ENCODE results near the gene PHLDB2. TPM values are rescaled to one million over a fixed set of nuclear protein-coding genes. Genes with fewer than 3 reads are reported as not detected.

Gene PHLDB2
- polyA plus RNA-seq, 6 donors from 2014 or later, result 2.1 to 6.7 (median 4.5) TPM

DNA sequence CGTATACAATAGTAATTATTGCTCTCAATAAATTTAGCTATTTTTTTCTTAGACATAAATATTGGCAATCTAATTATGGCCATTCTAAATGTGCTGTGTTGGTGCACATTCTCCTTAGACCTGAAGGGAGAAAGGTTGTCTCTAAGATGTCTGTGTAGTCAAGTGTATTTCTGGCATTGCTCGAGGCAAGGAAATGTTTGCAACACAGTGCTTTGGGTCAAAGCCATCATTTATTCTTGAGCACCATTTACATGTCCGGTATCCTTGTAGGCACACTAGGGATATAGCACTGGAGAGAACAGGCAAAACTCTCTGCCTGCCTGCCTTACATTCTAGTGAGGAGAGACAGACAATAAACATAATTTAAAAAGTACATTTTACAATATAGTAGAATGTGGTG lies 2.6 kb upstream of the PHLDB2 start:
- ATAC-seq (ENCODE audit: low read depth in 2 of 2) (no peak), DNase-seq (no peak)
- no peaks in the 10 kb centered on the region for H3K9me3 Mint-ChIP-seq
- peak overlapping the region in 3 of 8 donors; percentile 1 to 98 (median 52) for H3K4me3 Mint-ChIP-seq
- H3K27ac Mint-ChIP-seq, result peak overlapping the region in 1 of 6 donors; percentile 0
- H3K27me3 Mint-ChIP-seq, result peaks cover 4 to 14% (median 7%) of the 10 kb centered on the region in 3 donors
- H3K36me3 Mint-ChIP-seq, result no peaks in the 10 kb centered on the region
- peaks cover 10 to 32% (median 23%) of the 10 kb centered on the region in 3 donors for H3K4me1 Mint-ChIP-seq

DNA sequence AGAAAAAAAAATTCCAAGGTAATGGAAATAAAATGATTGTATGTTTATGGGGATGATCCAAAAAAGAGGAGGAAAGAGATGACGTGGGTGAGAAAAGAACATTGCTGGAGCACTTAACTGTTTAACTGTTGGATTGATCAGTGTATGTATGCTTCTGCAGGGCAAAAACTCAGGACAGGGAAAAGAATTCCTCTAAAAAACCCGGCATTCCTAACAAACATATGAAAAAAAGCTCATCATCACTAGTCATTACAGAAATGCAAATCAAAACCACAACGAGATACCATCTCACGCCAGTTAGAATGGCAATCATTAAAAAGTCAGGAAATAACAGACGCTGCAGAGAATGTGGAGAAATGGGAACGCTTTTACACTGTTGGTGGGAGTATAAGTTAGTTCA lies 1.6 kb upstream of the PHLDB2 start:
- DNase-seq (no peak), ATAC-seq (ENCODE audit: low read depth in 2 of 2) (no peak)
- Mint-ChIP-seq H3K4me3 (peak overlapping the region in 5 of 8 donors; percentile 1 to 98 (median 22)), H3K27me3 (peaks cover 4 to 14% (median 7%) of the 10 kb centered on the region in 3 donors), H3K27ac (peak overlapping the region in 1 of 6 donors; percentile 44), H3K4me1 (peaks cover 10 to 26% (median 23%) of the 10 kb centered on the region in 3 donors), H3K36me3 (no peaks in the 10 kb centered on the region), H3K9me3 (no peaks in the 10 kb centered on the region)

GRCh38 chr3:111858642-111859041 lies 423 bp upstream of the PHLDB2 start:
- peak overlapping the region; percentile 45 to 98 (median 82) for H3K27ac Mint-ChIP-seq
- H3K4me3 Mint-ChIP-seq, result peak overlapping the region; percentile 97 to 99 (median 98)
- no peaks in the 10 kb centered on the region for H3K9me3 Mint-ChIP-seq
- ATAC-seq (ENCODE audit: low read depth in 2 of 2) (no peak), DNase-seq (no peak)
- H3K4me1 Mint-ChIP-seq, result peaks cover 10 to 26% (median 23%) of the 10 kb centered on the region in 3 donors
- H3K36me3 Mint-ChIP-seq, result no peaks in the 10 kb centered on the region
- peaks cover 4 to 14% (median 7%) of the 10 kb centered on the region in 3 donors for H3K27me3 Mint-ChIP-seq

- Mint-ChIP-seq H3K27ac (peak overlapping the region; percentile 93 to 98 (median 95)), H3K27me3 (peaks cover 0 to 14% (median 7%) of the 10 kb centered on the region in 3 donors), H3K4me1 (peaks cover 10 to 26% (median 23%) of the 10 kb centered on the region in 3 donors), H3K36me3 (no peaks in the 10 kb centered on the region), H3K9me3 (no peaks in the 10 kb centered on the region), H3K4me3 (peak overlapping the region; percentile 97 to 99 (median 98))
- DNase-seq (peak; percentile 75), ATAC-seq (ENCODE audit: low read depth in 2 of 2) (peak; percentile 64 to 65)
Observed at GRCh38 chr3:111859974-111860859, 1.2 kb downstream of the PHLDB2 start.

DNA sequence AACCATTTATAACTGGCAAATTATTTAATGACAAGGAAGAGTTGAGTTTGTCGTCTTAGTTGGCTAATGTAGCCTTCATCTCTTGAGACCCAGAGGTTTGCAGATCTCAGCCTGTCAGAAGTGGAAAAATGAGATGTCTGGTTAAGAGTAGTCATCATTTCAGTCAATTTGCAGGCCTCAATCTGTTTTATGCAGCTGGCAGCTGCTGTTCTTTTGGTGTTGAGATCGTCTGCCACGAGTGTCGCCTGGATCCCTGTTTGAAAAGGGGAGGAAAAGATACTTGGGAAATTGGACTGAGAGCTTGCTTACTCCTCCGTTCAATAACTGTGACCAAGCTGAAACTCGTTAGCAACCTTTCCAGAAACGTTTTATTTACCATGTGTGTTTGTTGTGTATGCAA lies 2.3 kb downstream of the PHLDB2 start:
- ATAC-seq (ENCODE audit: low read depth in 2 of 2), result no peak
- no peaks in the 10 kb centered on the region for H3K9me3 Mint-ChIP-seq
- H3K4me1 Mint-ChIP-seq, result peaks cover 10 to 26% (median 23%) of the 10 kb centered on the region in 3 donors
- H3K27me3 Mint-ChIP-seq, result peaks cover 0 to 14% (median 7%) of the 10 kb centered on the region in 3 donors
- peak overlapping the region in 6 of 8 donors; percentile 9 to 98 (median 98) for H3K4me3 Mint-ChIP-seq
- no peak for DNase-seq
- H3K27ac Mint-ChIP-seq, result peak overlapping the region in 1 of 6 donors; percentile 45
- H3K36me3 Mint-ChIP-seq, result no peaks in the 10 kb centered on the region

GRCh38 chr3:111862415-111862814 lies 3.4 kb downstream of the PHLDB2 start:
- peaks cover 0 to 5% (median 4%) of the 10 kb centered on the region in 3 donors for H3K27me3 Mint-ChIP-seq

DNA sequence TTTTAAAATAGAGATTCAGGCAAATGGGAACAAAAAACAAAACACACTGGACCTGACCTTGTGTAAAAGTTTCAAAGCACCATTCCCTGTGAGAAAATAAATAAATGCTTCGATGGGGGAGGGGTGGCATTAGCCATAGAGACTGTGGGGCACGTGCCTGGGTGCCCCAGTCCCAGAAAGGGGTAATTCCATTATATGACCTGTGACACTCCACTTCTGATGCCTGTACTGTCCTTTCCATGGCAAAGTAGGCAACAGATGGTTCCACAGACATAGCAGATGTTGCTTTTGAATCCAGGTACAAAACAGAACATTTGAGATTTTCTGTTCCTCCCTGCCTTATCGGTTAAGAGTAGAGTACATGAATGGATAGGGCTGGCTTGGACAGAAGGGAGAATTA lies 3.9 kb downstream of the PHLDB2 start:
- Mint-ChIP-seq H3K27ac (peak overlapping the region in 2 of 6 donors; percentile 6 to 34), H3K4me3 (peak overlapping the region in 1 of 8 donors; percentile 98), H3K36me3 (no peaks in the 10 kb centered on the region), H3K27me3 (no peaks in the 10 kb centered on the region), H3K4me1 (peaks cover 10 to 27% (median 24%) of the 10 kb centered on the region in 3 donors), H3K9me3 (no peaks in the 10 kb centered on the region)
- DNase-seq (no peak), ATAC-seq (ENCODE audit: low read depth in 2 of 2) (no peak)

More at GRCh38 chr3:111862415-111862814, 3.4 kb downstream of the PHLDB2 start:
- H3K36me3 Mint-ChIP-seq, result no peaks in the 10 kb centered on the region
- peak overlapping the region in 1 of 8 donors; percentile 98 for H3K4me3 Mint-ChIP-seq
- no peak for DNase-seq
- H3K9me3 Mint-ChIP-seq, result no peaks in the 10 kb centered on the region
- H3K4me1 Mint-ChIP-seq, result peaks cover 10 to 26% (median 23%) of the 10 kb centered on the region in 3 donors
- H3K27ac Mint-ChIP-seq, result peak overlapping the region in 1 of 6 donors; percentile 6
- ATAC-seq (ENCODE audit: low read depth in 2 of 2), result no peak

DNA sequence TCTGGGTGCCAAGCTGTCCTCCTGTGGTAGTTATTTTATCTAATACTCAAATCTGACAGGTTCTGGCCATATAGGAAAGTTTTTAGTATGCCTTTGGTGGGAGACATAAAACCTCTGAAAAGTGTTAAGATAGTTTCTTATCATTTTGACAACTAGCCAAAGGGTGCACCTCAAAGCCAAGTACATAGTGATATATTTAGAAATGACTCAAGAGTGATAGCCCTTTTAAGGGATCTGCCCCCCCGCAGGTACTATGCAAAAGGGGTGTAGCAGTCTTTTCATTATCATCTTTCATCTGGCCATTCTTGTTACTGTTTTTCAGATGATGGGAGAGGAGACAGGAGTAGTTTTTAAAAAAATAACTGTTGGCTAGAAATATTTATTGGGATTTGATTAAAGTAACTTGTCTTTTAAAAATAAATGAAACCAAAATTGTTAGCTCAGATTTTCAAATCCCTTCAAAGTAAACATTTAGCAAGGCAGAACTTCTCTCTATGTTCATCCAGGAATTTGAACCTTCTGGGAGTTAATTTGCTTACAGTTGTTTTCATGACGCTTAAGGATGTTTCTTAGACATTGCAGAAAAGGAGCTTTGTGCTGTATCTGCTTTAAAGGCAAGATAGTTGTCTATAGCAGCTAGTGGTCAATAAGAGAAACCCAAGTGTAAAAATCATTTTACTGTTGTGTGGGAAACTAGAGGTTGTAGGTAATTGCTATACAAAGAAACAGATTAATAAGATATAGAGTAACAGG lies 5.1 kb downstream of the PHLDB2 start:
- Mint-ChIP-seq H3K36me3 (no peaks in the 10 kb centered on the region), H3K9me3 (no peaks in the 10 kb centered on the region), H3K4me3 (no peak overlapping the region), H3K4me1 (peaks cover 13 to 25% (median 21%) of the 10 kb centered on the region in 3 donors), H3K27me3 (no peaks in the 10 kb centered on the region), H3K27ac (no peak overlapping the region)
- ATAC-seq (ENCODE audit: low read depth in 2 of 2) (no peak), DNase-seq (no peak)

- Mint-ChIP-seq H3K27ac (no peak overlapping the region), H3K9me3 (no peaks in the 10 kb centered on the region), H3K4me1 (peaks cover 17 to 19% (median 18%) of the 10 kb centered on the region in 3 donors), H3K27me3 (no peaks in the 10 kb centered on the region), H3K4me3 (peak overlapping the region in 1 of 8 donors; percentile 32), H3K36me3 (no peaks in the 10 kb centered on the region)
- ATAC-seq (ENCODE audit: low read depth in 2 of 2), result no peak
- DNase-seq, result no peak
Observed at GRCh38 chr3:111864821-111865656, 6.0 kb downstream of the PHLDB2 start.

DNA sequence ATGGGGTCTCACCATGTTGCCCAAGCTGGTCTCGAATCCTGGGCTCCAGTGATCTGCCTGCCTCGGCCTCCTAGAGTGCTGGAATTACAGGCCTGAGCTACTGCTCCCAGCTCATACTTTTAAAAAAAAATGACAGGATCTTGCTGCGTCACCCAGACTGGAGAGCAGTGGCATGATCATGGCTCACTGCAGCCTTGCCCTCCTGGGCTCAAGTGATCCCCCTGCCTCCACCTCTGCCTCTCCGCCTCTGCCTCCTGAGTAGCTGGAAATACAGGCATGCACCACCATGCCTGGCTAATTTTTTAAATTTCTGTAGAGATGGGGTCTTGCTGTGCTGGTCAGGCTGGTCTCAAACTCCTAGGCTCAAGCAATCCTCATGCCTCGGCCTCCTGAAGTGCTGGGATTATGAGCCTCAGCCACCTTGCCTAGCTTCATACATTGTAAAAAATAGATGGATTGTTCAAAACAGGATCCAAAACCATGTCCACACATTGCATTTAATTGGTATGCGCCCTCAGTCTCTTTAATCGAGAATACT lies 8.9 kb downstream of the PHLDB2 start:
- H3K4me3 Mint-ChIP-seq, result no peak overlapping the region
- H3K4me1 Mint-ChIP-seq, result peaks cover 6 to 13% (median 13%) of the 10 kb centered on the region in 3 donors
- no peaks in the 10 kb centered on the region for H3K27me3 Mint-ChIP-seq
- H3K36me3 Mint-ChIP-seq, result peaks cover 0 to 4% of the 10 kb centered on the region in 2 donors
- no peak for ATAC-seq (ENCODE audit: low read depth in 2 of 2)
- H3K9me3 Mint-ChIP-seq, result no peaks in the 10 kb centered on the region
- DNase-seq, result no peak
- H3K27ac Mint-ChIP-seq, result peak overlapping the region in 2 of 6 donors; percentile 52 to 66

- Mint-ChIP-seq H3K4me3 (no peak overlapping the region), H3K4me1 (peaks cover 8 to 19% (median 13%) of the 10 kb centered on the region in 3 donors), H3K27ac (no peak overlapping the region), H3K27me3 (no peaks in the 10 kb centered on the region), H3K9me3 (no peaks in the 10 kb centered on the region), H3K36me3 (peaks cover 0 to 4% of the 10 kb centered on the region in 2 donors)
- no peak for ATAC-seq (ENCODE audit: low read depth in 2 of 2)
- no peak for DNase-seq
Observed at GRCh38 chr3:111870620-111871019, 11.6 kb downstream of the PHLDB2 start.

- Mint-ChIP-seq H3K9me3 (peaks cover 0 to 2% (median 0%) of the 10 kb centered on the region in 7 donors), H3K27me3 (no peaks in the 10 kb centered on the region), H3K4me1 (peaks cover 8 to 19% (median 13%) of the 10 kb centered on the region in 3 donors), H3K4me3 (no peak overlapping the region), H3K27ac (peak overlapping the region in 1 of 6 donors; percentile 31), H3K36me3 (peaks cover 0 to 4% of the 10 kb centered on the region in 2 donors)
- ATAC-seq (ENCODE audit: low read depth in 2 of 2) (no peak), DNase-seq (no peak)
Observed at GRCh38 chr3:111871809-111872623, 13.0 kb downstream of the PHLDB2 start.

Measured in naive B cell (primary cell).